NCI-H1105 treated with DMSO at 0.1 percent for 48 hours (cell line): ENCODE data around the gene NUP210.

Source experiments
- DNase-seq: peaks from one replicate; lab custom pipeline; 2025; lab: John Stamatoyannopoulos, UW

Gene NUP210

GRCh38 chr3:13274551-13275332, 145.4 kb downstream of the NUP210 start:
- DNase-seq, result no peak

- no peak for DNase-seq
Observed at GRCh38 chr3:13274125-13274524, 146.0 kb downstream of the NUP210 start.

- no peak for DNase-seq
Observed at GRCh38 chr3:13273604-13274105, 146.5 kb downstream of the NUP210 start.

- DNase-seq, result no peak
Observed at GRCh38 chr3:13272831-13273603, 147.1 kb downstream of the NUP210 start.

GRCh38 chr3:13269711-13270378, 150.3 kb downstream of the NUP210 start:
- no peak for DNase-seq

- no peak for DNase-seq
Observed at GRCh38 chr3:13268961-13269441, 151.1 kb downstream of the NUP210 start.

GRCh38 chr3:13268120-13268519, 152.0 kb downstream of the NUP210 start:
- no peak for DNase-seq

GRCh38 chr3:13266651-13267362, 153.3 kb downstream of the NUP210 start:
- DNase-seq, result no peak
